PC-9 (cell line): ENCODE measurements around the gene CMTM6. TPM values are rescaled to one million over a fixed set of nuclear protein-coding genes. Genes with fewer than 3 reads are reported as not detected.
"Not testable (repeated sequence)": the region's sequence is repeated elsewhere in the genome, so short reads cannot be mapped to it uniquely, and the experiment has no call there.

Experiments used
- BruUV-seq: library from RNA; stranded (reverse); fragments of 400-500 nt; replicated peaks from 2 replicates; lab custom pipeline; 2021; lab: Mats Ljungman, UMichigan
- CTCF ChIA-PET: fragments of 300-600 bp; sonication (Branson Sonifier 250); formaldehyde crosslinking; loops from one replicate; lab custom pipeline; 2022; ENCODE audit warnings: antibody characterized with exemption; lab: Charles Lee
- POLR2A ChIA-PET: fragments of 300-600 bp; sonication (Branson Sonifier 250); formaldehyde crosslinking; loops from one replicate; lab custom pipeline; 2022; ENCODE audit warnings: antibody characterized with exemption; ENCODE audit not compliant: unreplicated experiment; lab: Charles Lee
- DNase-seq, 2 experiments: peaks; one replicate each; pipeline versions ENCODE4 v3.0.0 to v3.0.0-alpha.2; 2015 to 2022; ENCODE audit warnings: mixed read lengths in 1 of 2
- H2AFZ ChIP-seq: fragments of 200-600 bp; sonication (generic); 2 replicates; pipeline ENCODE4 v1.8.1; 2017; ENCODE audit warnings: antibody characterized with exemption
- H3F3A ChIP-seq: fragments of 200-600 bp; sonication (generic); 2 replicates; pipeline ENCODE4 v1.8.1; 2017; ENCODE audit warnings: antibody characterized with exemption, mild to moderate bottlenecking, low read depth; ENCODE audit not compliant: insufficient read depth
- H3K27ac ChIP-seq: fragments of 200-600 bp; sonication (generic); 2 replicates; pipeline ENCODE4 v1.6.1; 2016; ENCODE audit warnings: mixed run types
- H3K27me3 ChIP-seq: fragments of 200-600 bp; sonication (generic); 2 replicates; pipeline ENCODE4 v1.6.1; 2016; ENCODE audit warnings: low read depth, mixed run types; ENCODE audit not compliant: insufficient read depth
- H3K36me3 ChIP-seq: fragments of 200-600 bp; sonication (generic); 2 replicates; pipeline ENCODE4 v1.6.1; 2016; ENCODE audit warnings: low read depth, mixed run types
- H3K4me1 ChIP-seq: fragments of 200-600 bp; sonication (generic); replicated peaks from 2 replicates; pipeline ENCODE4 v1.6.1; 2016; ENCODE audit warnings: mixed run types; ENCODE audit not compliant: insufficient read depth
- H3K4me2 ChIP-seq: fragments of 200-600 bp; sonication (generic); 2 replicates; pipeline ENCODE4 v1.6.1; 2017; ENCODE audit warnings: mixed run types
- H3K4me3 ChIP-seq: fragments of 200-600 bp; sonication (generic); 2 replicates; pipeline ENCODE4 v1.6.1; 2016; ENCODE audit warnings: mixed run types
- H3K79me2 ChIP-seq: fragments of 200-600 bp; sonication (generic); 2 replicates; pipeline ENCODE4 v1.6.1; 2017; ENCODE audit warnings: low read depth, mixed run types
- H3K9me2 ChIP-seq: fragments of 200-600 bp; sonication (generic); 2 replicates; pipeline ENCODE4 v1.8.1; 2017; ENCODE audit warnings: mild to moderate bottlenecking; ENCODE audit not compliant: insufficient read depth
- H3K9me3 ChIP-seq: fragments of 200-600 bp; sonication (generic); 2 replicates; pipeline ENCODE4 v1.8.1; 2016; ENCODE audit warnings: low read depth; ENCODE audit not compliant: insufficient read depth
- H4K20me1 ChIP-seq: fragments of 200-600 bp; sonication (generic); 2 replicates; pipeline ENCODE4 v1.8.1; 2017; ENCODE audit not compliant: insufficient read depth
- CTCF ChIP-seq: fragments of 200-600 bp; sonication (generic); conservative IDR thresholded peaks from 2 replicates; pipeline ENCODE4 v1.6.1; 2017; ENCODE audit warnings: mixed run types, antibody characterized with exemption, mild to moderate bottlenecking, moderate library complexity
- EZH2 ChIP-seq: fragments of 200-600 bp; sonication (generic); IDR thresholded peaks from 2 replicates; pipeline ENCODE4 v1.8.0; 2017; ENCODE audit warnings: antibody characterized with exemption, low read depth
- intact Hi-C: fragments of 100-400 bp; cut with micrococcal nuclease; formaldehyde crosslinking; loops from one replicate; pipeline ENCODE4 v1.10.0; 2022; ENCODE audit not compliant: unreplicated experiment
- total RNA-seq: library from RNA; stranded (reverse); gene quantifications from 2 replicates; pipeline ENCODE4 v1.2.3, GENCODE V29; 2021

The CMTM6 gene
- total RNA-seq, 1 experiment from 2014 or later: 69.4 TPM

- BruUV-seq: no TSS peak
- Histone ChIP-seq H3K4me2 (peak overlapping the region; percentile 19; the same call in 1 of the 2 replicates), H4K20me1 (no peaks in the 10 kb centered on the region), H3K4me1 (peaks cover 20% of the 10 kb centered on the region), H3F3A (peaks cover 21% of the 10 kb centered on the region; the same call in 1 of the 2 replicates), H3K27me3 (no peaks in the 10 kb centered on the region), H3K4me3 (no peak overlapping the region), H3K9me3 (no peaks in the 10 kb centered on the region; the same call in 1 of the 2 replicates), H3K79me2 (peaks cover 17% of the 10 kb centered on the region; the same call in 1 of the 2 replicates), H2AFZ (no peak overlapping the region), H3K9me2 (no peaks in the 10 kb centered on the region), H3K36me3 (no peaks in the 10 kb centered on the region), H3K27ac (peak overlapping the region; percentile 89)
- POLR2A ChIA-PET: no interaction called here
- CTCF ChIA-PET: no interaction called here
- intact Hi-C loops: loop anchor here (1.0 kb wide), 1 partner anchor 21 kb away; no protein-coding TSS in a partner anchor
- peak; percentile 26 to 86 for DNase-seq
- TF ChIP-seq CTCF: no peak
- TF ChIP-seq EZH2: no peak
Measured at GRCh38 chr3:32443478-32443877, 59.2 kb downstream of the CMTM6 start.

GRCh38 chr3:32442766-32443165, 59.9 kb downstream of the CMTM6 start:
- H3F3A ChIP-seq: peaks cover 21% of the 10 kb centered on the region; the same call in 1 of the 2 replicates
- no peaks in the 10 kb centered on the region; the same call in 1 of the 2 replicates for H3K9me3 ChIP-seq
- intact Hi-C loops: loop anchor here (1.0 kb wide), 1 partner anchor 20 kb away; no protein-coding TSS in a partner anchor
- H3K4me1 ChIP-seq: peaks cover 20% of the 10 kb centered on the region
- peaks cover 17% of the 10 kb centered on the region; the same call in 1 of the 2 replicates for H3K79me2 ChIP-seq
- H4K20me1 ChIP-seq: no peaks in the 10 kb centered on the region
- no TSS peak for BruUV-seq
- TF ChIP-seq CTCF (no peak), EZH2 (no peak)
- H3K4me3 ChIP-seq: no peak overlapping the region
- H3K9me2 ChIP-seq: no peaks in the 10 kb centered on the region
- CTCF ChIA-PET: no interaction called here
- no peaks in the 10 kb centered on the region for H3K27me3 ChIP-seq
- peak in 1 of 2 experiments; percentile 53 for DNase-seq
- H3K27ac ChIP-seq: peak overlapping the region; percentile 89
- H3K36me3 ChIP-seq: no peaks in the 10 kb centered on the region
- no peak overlapping the region; the same call in 1 of the 2 replicates for H3K4me2 ChIP-seq
- H2AFZ ChIP-seq: no peak overlapping the region
- POLR2A ChIA-PET: no interaction called here

DNA sequence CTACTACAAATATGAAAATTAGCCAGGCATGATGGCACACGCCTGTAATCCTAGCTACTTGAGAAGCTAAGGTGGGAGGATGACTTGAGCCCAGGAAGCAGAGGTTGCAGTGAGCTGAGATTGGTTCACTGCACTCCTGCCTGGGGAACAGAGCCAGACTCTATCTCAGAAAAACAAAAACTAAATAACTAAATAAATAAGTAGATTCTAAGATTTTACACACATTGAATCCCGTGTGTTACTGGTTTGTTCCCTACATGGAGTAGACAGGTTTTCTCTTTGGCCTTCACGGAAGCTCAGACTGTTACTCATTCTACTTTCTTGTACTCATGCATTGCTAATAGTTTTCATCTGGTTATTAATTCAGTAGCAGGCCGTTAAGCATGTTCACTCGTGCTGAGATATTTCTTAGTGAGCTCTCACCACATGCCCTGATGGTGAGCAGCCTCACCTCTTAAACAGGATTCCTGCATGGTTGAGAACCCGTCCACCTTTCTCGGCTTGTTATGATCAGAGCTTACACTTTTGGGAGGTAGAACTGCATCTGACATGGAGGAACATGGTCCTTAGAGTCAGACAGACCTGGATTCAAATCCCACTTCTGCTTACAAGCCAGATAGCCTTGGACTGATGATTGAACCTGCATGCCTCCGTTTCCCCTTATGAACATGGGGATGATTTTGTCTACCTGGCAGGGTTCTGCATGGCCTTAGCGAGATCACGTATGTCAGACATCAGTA, 61.9 kb downstream of the CMTM6 start:
- CTCF ChIA-PET: no interaction called here

DNA sequence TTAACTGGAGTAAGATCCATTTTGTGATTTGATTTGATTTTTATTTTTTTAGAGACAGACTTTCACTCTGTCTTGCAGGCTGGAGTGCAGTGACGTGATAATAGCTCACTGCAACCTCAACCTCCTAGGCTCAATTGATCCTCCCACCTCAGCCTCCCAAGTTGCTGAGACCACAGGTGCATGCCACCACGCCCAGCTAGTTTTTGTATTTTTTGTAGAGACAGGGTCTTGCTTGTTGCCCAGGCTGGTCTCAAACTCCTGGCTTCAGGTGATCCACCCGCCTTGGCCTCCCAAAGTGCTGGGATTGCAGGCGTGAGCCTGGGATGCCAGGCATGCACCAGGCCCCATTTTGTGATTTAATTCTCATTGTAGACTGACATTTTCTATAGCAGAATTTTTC, 63.2 kb downstream of the CMTM6 start:
- H3K4me1 ChIP-seq: peaks cover 19% of the 10 kb centered on the region

More for the DNA sequence above, 61.9 kb downstream of the CMTM6 start:
- Histone ChIP-seq H3K27me3 (no peaks in the 10 kb centered on the region), H3K9me3 (no peaks in the 10 kb centered on the region; the same call in 1 of the 2 replicates), H4K20me1 (no peaks in the 10 kb centered on the region), H3K36me3 (no peaks in the 10 kb centered on the region), H3F3A (peaks cover 21% of the 10 kb centered on the region; the same call in 1 of the 2 replicates), H3K27ac (no peak overlapping the region), H3K4me2 (no peak overlapping the region), H3K9me2 (no peaks in the 10 kb centered on the region), H3K79me2 (peaks cover 7% of the 10 kb centered on the region; the same call in 1 of the 2 replicates), H3K4me3 (no peak overlapping the region), H3K4me1 (peaks cover 20% of the 10 kb centered on the region), H2AFZ (no peak overlapping the region)
- BruUV-seq: no TSS peak
- TF ChIP-seq EZH2 (no peak), CTCF (no peak)
- POLR2A ChIA-PET: interaction anchor here (0.7 kb wide), 1 partner anchor 20 kb away, joined by 14 read pairs; no protein-coding TSS in a partner anchor
- no peak for DNase-seq
- intact Hi-C loops: no loop called here

More for the DNA sequence above, 63.2 kb downstream of the CMTM6 start:
- H3F3A ChIP-seq: peaks cover 20% of the 10 kb centered on the region; the same call in 1 of the 2 replicates
- H2AFZ ChIP-seq, H3K27me3 ChIP-seq, H3K9me2 ChIP-seq, H3K9me3 ChIP-seq, POLR2A ChIA-PET, H4K20me1 ChIP-seq, DNase-seq, H3K4me2 ChIP-seq, BruUV-seq, H3K4me3 ChIP-seq, H3K27ac ChIP-seq, H3K36me3 ChIP-seq, CTCF ChIA-PET, intact Hi-C loops, H3K79me2 ChIP-seq: not testable (repeated sequence)
